ENCODE measurements around the gene LAMA4. TPM values are rescaled to one million over a fixed set of nuclear protein-coding genes. Genes with fewer than 3 reads are reported as not detected.

LAMA4 gene
- total RNA-seq, 6 experiments from 2014 or later = 80.6 to 130 (median 89.8) TPM

- peak overlapping the region; percentile 29; the same call in 1 of the 2 replicates for H3K4me3 Mint-ChIP-seq
- TF ChIP-seq CTCF (IDR thresholded peaks at IDR 0.05) = no peak
- no peak for DNase-seq
- H3K27ac Mint-ChIP-seq = peak overlapping the region; percentile 36
- H3K4me1 Mint-ChIP-seq (ENCODE audit: low read depth) = peaks cover 94% of the 10 kb centered on the region
- no peaks in the 10 kb centered on the region; the same call in none of the 2 replicates for H3K27me3 Mint-ChIP-seq (ENCODE audit: insufficient read depth)
- peaks cover 36% of the 10 kb centered on the region for H3K36me3 Mint-ChIP-seq (ENCODE audit: low read depth)
- no peaks in the 10 kb centered on the region for H3K9me3 Mint-ChIP-seq
These were observed 7.1 kb downstream of the LAMA4 start for GRCh38 chr6:112247275-112247674.

GRCh38 chr6:112245511-112246203, 8.7 kb downstream of the LAMA4 start:
- Mint-ChIP-seq H3K27ac (peak overlapping the region; percentile 62), H3K27me3 (ENCODE audit: insufficient read depth) (no peaks in the 10 kb centered on the region; the same call in none of the 2 replicates), H3K9me3 (no peaks in the 10 kb centered on the region), H3K36me3 (ENCODE audit: low read depth) (peaks cover 27% of the 10 kb centered on the region), H3K4me1 (ENCODE audit: low read depth) (peaks cover 90% of the 10 kb centered on the region), H3K4me3 (peak overlapping the region; percentile 49)
- TF ChIP-seq CTCF (IDR thresholded peaks at IDR 0.05) = no peak
- peak; percentile 38 for DNase-seq

GRCh38 chr6:112243861-112244827, 10.2 kb downstream of the LAMA4 start:
- peak overlapping the region; percentile 22 for H3K4me3 Mint-ChIP-seq
- no peak for TF ChIP-seq CTCF (IDR thresholded peaks at IDR 0.05)
- peaks cover 24% of the 10 kb centered on the region for H3K36me3 Mint-ChIP-seq (ENCODE audit: low read depth)
- peak overlapping the region; percentile 1; the same call in 1 of the 2 replicates for H3K27ac Mint-ChIP-seq
- DNase-seq = no peak
- peaks cover 74% of the 10 kb centered on the region for H3K4me1 Mint-ChIP-seq (ENCODE audit: low read depth)
- H3K27me3 Mint-ChIP-seq (ENCODE audit: insufficient read depth) = no peaks in the 10 kb centered on the region; the same call in none of the 2 replicates
- H3K9me3 Mint-ChIP-seq = no peaks in the 10 kb centered on the region

GRCh38 chr6:112241820-112242429, 12.4 kb downstream of the LAMA4 start:
- Mint-ChIP-seq H3K27ac (peak overlapping the region; percentile 48), H3K4me3 (no peak overlapping the region), H3K36me3 (ENCODE audit: low read depth) (peaks cover 13% of the 10 kb centered on the region), H3K4me1 (ENCODE audit: low read depth) (peaks cover 69% of the 10 kb centered on the region), H3K9me3 (no peaks in the 10 kb centered on the region), H3K27me3 (ENCODE audit: insufficient read depth) (no peaks in the 10 kb centered on the region; the same call in 1 of the 2 replicates)
- DNase-seq = no peak
- no peak for TF ChIP-seq CTCF (IDR thresholded peaks at IDR 0.05)

- no peak overlapping the region for H3K4me3 Mint-ChIP-seq
- no peak for TF ChIP-seq CTCF (IDR thresholded peaks at IDR 0.05)
- no peak for DNase-seq
- H3K36me3 Mint-ChIP-seq (ENCODE audit: low read depth) = peaks cover 6% of the 10 kb centered on the region; the same call in 1 of the 2 replicates
- H3K9me3 Mint-ChIP-seq = no peaks in the 10 kb centered on the region
- peaks cover 72% of the 10 kb centered on the region for H3K4me1 Mint-ChIP-seq (ENCODE audit: low read depth)
- H3K27me3 Mint-ChIP-seq (ENCODE audit: insufficient read depth) = no peaks in the 10 kb centered on the region
- no peak overlapping the region; the same call in 1 of the 2 replicates for H3K27ac Mint-ChIP-seq
These were observed 16.8 kb downstream of the LAMA4 start for GRCh38 chr6:112237595-112237994.

Measured in HFFc6 (cell line).